ENCODE measurements around the gene SNTG2.
"Not testable (repeated sequence)": the region's sequence is repeated elsewhere in the genome, so short reads cannot be mapped to it uniquely, and the experiment has no call there.

SNTG2 gene

GRCh38 chr2:1341404-1342120 is 390.9 kb downstream of the SNTG2 start:
- DNase-seq = no peak

- no peak for DNase-seq
Observed at GRCh38 chr2:1348789-1349188, 398.1 kb downstream of the SNTG2 start.

GRCh38 chr2:1350111-1350510 is 399.5 kb downstream of the SNTG2 start:
- DNase-seq = no peak

GRCh38 chr2:1353124-1353523 is 402.5 kb downstream of the SNTG2 start:
- no peak for DNase-seq

GRCh38 chr2:1353543-1353942 is 402.9 kb downstream of the SNTG2 start:
- DNase-seq = no peak

- DNase-seq = no peak
Observed at GRCh38 chr2:1360144-1360543, 409.5 kb downstream of the SNTG2 start.

GRCh38 chr2:1360557-1361250 is 410.1 kb downstream of the SNTG2 start:
- DNase-seq = no peak

GRCh38 chr2:1363367-1363766 is 412.7 kb downstream of the SNTG2 start:
- no peak for DNase-seq

- DNase-seq = peak; percentile 19
Observed at GRCh38 chr2:1366546-1367134, 416.0 kb downstream of the SNTG2 start.

- no peak for DNase-seq
Observed at GRCh38 chr2:1367601-1368000, 417.0 kb downstream of the SNTG2 start.

- no peak for DNase-seq
Observed at GRCh38 chr2:1369905-1370304, 419.3 kb downstream of the SNTG2 start.

- DNase-seq = no peak
Observed at GRCh38 chr2:1370461-1370860, 419.8 kb downstream of the SNTG2 start.

GRCh38 chr2:1371082-1371481 is 420.4 kb downstream of the SNTG2 start:
- no peak for DNase-seq

GRCh38 chr2:1373830-1374229 is 423.2 kb downstream of the SNTG2 start:
- DNase-seq = no peak

- no peak for DNase-seq
Observed at GRCh38 chr2:1374287-1374686, 423.6 kb downstream of the SNTG2 start.

- no peak for DNase-seq
Observed at GRCh38 chr2:1375794-1376193, 425.1 kb downstream of the SNTG2 start.

- DNase-seq = no peak
Observed at GRCh38 chr2:1377473-1377872, 426.8 kb downstream of the SNTG2 start.

GRCh38 chr2:1378456-1379150 is 428.0 kb downstream of the SNTG2 start:
- no peak for DNase-seq

GRCh38 chr2:1381644-1382043 is 431.0 kb downstream of the SNTG2 start:
- no peak for DNase-seq

GRCh38 chr2:1387954-1388725 is 437.5 kb downstream of the SNTG2 start:
- DNase-seq = not testable (repeated sequence)

GRCh38 chr2:1390118-1390517 is 439.5 kb downstream of the SNTG2 start:
- not testable (repeated sequence) for DNase-seq

- DNase-seq = no peak
Observed at GRCh38 chr2:1393321-1393720, 442.7 kb downstream of the SNTG2 start.

Data from NCI-H2029 treated with DMSO at 0.1 percent for 48 hours (cell line).